ENCODE measurements around the gene TMEM51. TPM values are rescaled to one million over a fixed set of nuclear protein-coding genes. Genes with fewer than 3 reads are reported as not detected.

The TMEM51 gene
- total RNA-seq, 5 donors from 2014 or later (not counting 1 experiment from before 2014, with no cell fraction given) = 0.23 to 0.26 TPM; not detected in 3

DNA sequence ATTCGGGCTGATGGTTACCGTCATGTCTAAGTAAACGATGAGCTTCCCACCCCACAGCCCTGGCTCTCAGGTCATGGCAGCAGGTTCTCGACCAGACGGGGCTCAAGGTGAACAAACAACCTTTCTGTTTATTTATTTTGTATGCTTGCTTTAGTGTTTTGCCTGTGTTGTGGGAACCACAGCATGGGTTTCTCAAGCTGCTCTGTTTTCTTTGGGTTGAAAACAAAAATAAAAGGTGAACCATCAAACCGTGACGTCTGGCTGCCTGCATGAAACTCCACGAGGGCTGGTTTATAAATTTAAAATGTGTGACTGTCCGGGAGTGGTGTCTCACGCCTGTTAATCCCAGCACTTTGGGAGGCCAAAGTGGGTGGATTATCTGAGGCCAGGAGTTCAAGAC is 28.0 kb downstream of the TMEM51 start:
- peaks cover 40 to 41% of the 10 kb centered on the region in 2 donors for H3K27me3 Mint-ChIP-seq
- CTCF ChIA-PET = no interaction called here
- H3K9me3 ChIP-seq = no peaks in the 10 kb centered on the region
- H3K4me1 ChIP-seq (ENCODE audit: control insufficient read depth in 1 of 2, extremely low read depth in 1 of 2, insufficient read depth in 2 of 2, low read length in 2 of 2) = no peaks in the 10 kb centered on the region
- no peaks in the 10 kb centered on the region for H3K36me3 ChIP-seq (ENCODE audit: control insufficient read depth in 2 of 2, extremely low read depth in 1 of 2, insufficient read depth in 1 of 2, low read length in 1 of 2)
- H3K36me3 Mint-ChIP-seq = no peaks in the 10 kb centered on the region
- ATAC-seq (replicated peaks in 1 of 4) (no peak), DNase-seq (no peak)
- no peak overlapping the region for H3K27ac ChIP-seq (ENCODE audit: low read length)
- H3K27ac Mint-ChIP-seq = no peak overlapping the region
- WGBS (ENCODE audit: insufficient coverage) = 80% methylated on average over 7 of the region's 10 CpGs
- POLR2A ChIA-PET = no interaction called here
- no peak overlapping the region for H3K4me3 ChIP-seq (ENCODE audit: control insufficient read depth in 1 of 2, extremely low read depth in 1 of 2, low read length in 1 of 2)
- H3K9me3 Mint-ChIP-seq = no peaks in the 10 kb centered on the region
- H3K27me3 ChIP-seq (replicated peaks in 1 of 2; ENCODE audit: control insufficient read depth in 2 of 2, extremely low read depth in 1 of 2, insufficient read depth in 2 of 2, low read length in 1 of 2) = peaks cover 0 to 39% of the 10 kb centered on the region in 2 experiments
- no peaks in the 10 kb centered on the region for H3K4me1 Mint-ChIP-seq
- H3K4me3 Mint-ChIP-seq = no peak overlapping the region

DNA sequence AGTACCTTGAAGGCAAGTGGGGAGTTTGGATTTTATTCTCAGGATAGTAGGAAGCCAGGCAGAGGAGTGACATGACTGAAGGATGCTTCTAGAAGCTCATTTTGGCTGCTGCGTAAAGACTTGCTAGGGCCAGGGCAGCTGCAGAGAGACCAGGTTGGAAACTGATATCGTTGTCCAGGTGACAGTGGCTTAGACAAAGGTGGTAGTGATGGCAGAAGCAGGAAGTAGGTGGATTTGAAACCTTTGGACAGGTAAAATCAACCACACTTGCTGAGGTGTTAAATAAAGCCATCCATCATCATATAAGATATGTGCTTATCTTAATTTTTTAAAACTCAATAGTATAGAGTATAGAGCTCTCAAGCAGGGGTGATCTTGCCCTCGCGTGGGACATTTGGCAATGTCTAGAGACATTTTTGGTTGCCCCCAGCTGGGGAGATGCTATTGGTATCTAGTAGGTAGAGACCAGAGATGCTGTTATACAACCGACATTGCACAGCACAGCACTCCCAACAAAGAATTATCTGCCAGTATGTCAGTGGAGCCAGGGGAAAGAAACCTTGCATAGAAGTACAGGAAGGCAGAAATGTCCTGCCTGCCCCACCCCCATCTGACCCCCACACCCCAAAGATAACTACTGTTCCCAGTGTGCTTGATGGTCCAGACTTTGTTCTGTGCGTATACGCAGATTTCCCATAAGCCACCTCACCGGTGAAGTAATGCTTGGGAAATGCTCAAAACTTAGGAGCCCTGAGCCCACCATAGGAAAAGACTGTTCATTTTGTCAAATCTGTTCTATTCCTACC is 31.1 kb downstream of the TMEM51 start:
- DNase-seq (no peak), ATAC-seq (replicated peaks in 1 of 4) (no peak)
- H3K9me3 ChIP-seq = no peaks in the 10 kb centered on the region
- no peak overlapping the region for H3K4me3 ChIP-seq (ENCODE audit: control insufficient read depth in 1 of 2, extremely low read depth in 1 of 2, low read length in 1 of 2)
- ChIA-PET CTCF (no interaction called here), POLR2A (no interaction called here)
- Mint-ChIP-seq H3K4me3 (no peak overlapping the region), H3K9me3 (no peaks in the 10 kb centered on the region), H3K27ac (no peak overlapping the region), H3K36me3 (no peaks in the 10 kb centered on the region), H3K27me3 (peaks cover 24 to 30% of the 10 kb centered on the region in 2 donors), H3K4me1 (no peaks in the 10 kb centered on the region)
- peaks cover 0 to 28% of the 10 kb centered on the region in 2 experiments for H3K27me3 ChIP-seq (replicated peaks in 1 of 2; ENCODE audit: control insufficient read depth in 2 of 2, extremely low read depth in 1 of 2, insufficient read depth in 2 of 2, low read length in 1 of 2)
- H3K36me3 ChIP-seq (ENCODE audit: control insufficient read depth in 2 of 2, extremely low read depth in 1 of 2, insufficient read depth in 1 of 2, low read length in 1 of 2) = no peaks in the 10 kb centered on the region
- H3K4me1 ChIP-seq (ENCODE audit: control insufficient read depth in 1 of 2, extremely low read depth in 1 of 2, insufficient read depth in 2 of 2, low read length in 2 of 2) = no peaks in the 10 kb centered on the region
- 62% methylated on average over 3 of the region's 8 CpGs for WGBS (ENCODE audit: insufficient coverage)
- H3K27ac ChIP-seq (ENCODE audit: low read length) = no peak overlapping the region

DNA sequence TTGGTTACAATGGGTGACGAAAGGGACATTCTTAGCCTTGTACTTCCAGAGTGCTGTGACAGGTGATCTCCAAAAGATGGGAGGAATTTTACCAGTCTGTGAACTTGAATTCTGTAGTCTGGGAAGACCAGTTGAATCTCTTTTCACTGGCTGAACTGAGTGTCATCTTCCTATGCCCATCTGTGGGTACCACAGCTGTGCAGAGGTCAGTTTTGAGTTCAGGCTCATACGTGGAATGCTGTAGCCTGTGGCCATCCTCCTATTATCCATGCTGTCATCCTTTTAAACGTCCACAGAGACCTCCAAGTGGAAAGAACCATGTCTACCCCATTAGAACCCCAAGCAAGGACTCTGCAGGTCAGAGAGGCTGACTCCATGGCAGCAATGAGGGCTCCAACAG is 32.1 kb downstream of the TMEM51 start:
- H3K9me3 ChIP-seq = no peaks in the 10 kb centered on the region
- H3K4me1 ChIP-seq (ENCODE audit: control insufficient read depth in 1 of 2, extremely low read depth in 1 of 2, insufficient read depth in 2 of 2, low read length in 2 of 2) = no peaks in the 10 kb centered on the region
- no peak overlapping the region for H3K27ac Mint-ChIP-seq
- H3K9me3 Mint-ChIP-seq = no peaks in the 10 kb centered on the region
- H3K36me3 Mint-ChIP-seq = no peaks in the 10 kb centered on the region
- ATAC-seq (replicated peaks in 1 of 4) (no peak), DNase-seq (no peak)
- WGBS (ENCODE audit: insufficient coverage) = 17% methylated on average over 3 of the region's 3 CpGs
- no peak overlapping the region for H3K4me3 Mint-ChIP-seq
- H3K36me3 ChIP-seq (ENCODE audit: control insufficient read depth in 2 of 2, extremely low read depth in 1 of 2, insufficient read depth in 1 of 2, low read length in 1 of 2) = no peaks in the 10 kb centered on the region
- H3K27ac ChIP-seq (ENCODE audit: low read length) = no peak overlapping the region
- peaks cover 24 to 30% of the 10 kb centered on the region in 2 donors for H3K27me3 Mint-ChIP-seq
- peaks cover 0 to 26% of the 10 kb centered on the region in 2 experiments for H3K27me3 ChIP-seq (replicated peaks in 1 of 2; ENCODE audit: control insufficient read depth in 2 of 2, extremely low read depth in 1 of 2, insufficient read depth in 2 of 2, low read length in 1 of 2)
- no peaks in the 10 kb centered on the region for H3K4me1 Mint-ChIP-seq
- POLR2A ChIA-PET = no interaction called here
- CTCF ChIA-PET = no interaction called here
- H3K4me3 ChIP-seq (ENCODE audit: control insufficient read depth in 1 of 2, extremely low read depth in 1 of 2, low read length in 1 of 2) = no peak overlapping the region

DNA sequence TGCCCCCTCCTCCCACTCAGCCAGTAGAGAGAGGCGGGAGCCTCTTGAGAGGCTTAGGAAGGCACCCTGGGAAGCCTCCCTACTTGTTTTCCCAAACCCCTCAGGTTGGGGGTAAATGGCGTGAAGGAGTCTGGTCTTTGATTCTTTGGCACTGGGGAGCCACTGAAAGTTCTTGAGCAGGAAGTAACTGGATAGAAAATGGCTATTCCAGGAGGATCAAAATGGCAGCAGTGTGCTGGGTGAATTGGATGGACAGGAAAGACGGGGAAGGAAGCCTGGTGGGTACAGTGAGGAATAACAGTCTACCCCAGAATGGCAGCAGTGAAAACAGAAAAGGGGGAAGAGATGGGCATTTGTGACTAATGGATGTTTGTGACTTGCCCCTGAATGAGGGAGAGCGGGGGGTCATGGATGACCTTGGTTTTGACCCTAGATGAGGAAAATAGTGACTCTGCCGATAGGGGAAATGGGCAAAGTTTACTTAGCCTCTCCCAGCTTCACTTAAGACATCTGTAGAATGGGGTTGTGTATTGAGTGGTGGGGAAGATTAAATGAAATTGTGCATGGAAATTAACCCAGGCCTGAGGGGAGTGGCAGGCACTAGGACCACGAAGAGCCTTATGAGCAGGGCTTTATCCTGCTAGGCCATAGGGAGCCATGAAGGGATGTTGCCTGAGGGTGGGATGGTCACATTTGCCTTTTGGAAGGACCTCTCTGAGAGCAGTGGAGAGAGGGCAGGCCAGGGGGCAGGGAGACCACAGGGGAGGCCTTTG is 32.7 kb downstream of the TMEM51 start:
- no peak for ATAC-seq (replicated peaks in 1 of 4)
- 62% methylated on average over 4 of the region's 6 CpGs for WGBS (ENCODE audit: insufficient coverage)
- Mint-ChIP-seq H3K4me1 (no peaks in the 10 kb centered on the region), H3K27ac (no peak overlapping the region), H3K9me3 (no peaks in the 10 kb centered on the region), H3K36me3 (no peaks in the 10 kb centered on the region), H3K27me3 (peaks cover 24 to 26% of the 10 kb centered on the region in 2 donors), H3K4me3 (no peak overlapping the region)
- Histone ChIP-seq H3K27me3 (replicated peaks in 1 of 2; ENCODE audit: control insufficient read depth in 2 of 2, extremely low read depth in 1 of 2, insufficient read depth in 2 of 2, low read length in 1 of 2) (peaks cover 0 to 26% of the 10 kb centered on the region in 2 experiments), H3K4me3 (ENCODE audit: control insufficient read depth in 1 of 2, extremely low read depth in 1 of 2, low read length in 1 of 2) (no peak overlapping the region), H3K4me1 (ENCODE audit: control insufficient read depth in 1 of 2, extremely low read depth in 1 of 2, insufficient read depth in 2 of 2, low read length in 2 of 2) (no peaks in the 10 kb centered on the region), H3K36me3 (ENCODE audit: control insufficient read depth in 2 of 2, extremely low read depth in 1 of 2, insufficient read depth in 1 of 2, low read length in 1 of 2) (no peaks in the 10 kb centered on the region), H3K27ac (ENCODE audit: low read length) (no peak overlapping the region), H3K9me3 (no peaks in the 10 kb centered on the region)
- ChIA-PET CTCF (no interaction called here), POLR2A (no interaction called here)
- no peak for DNase-seq

DNA sequence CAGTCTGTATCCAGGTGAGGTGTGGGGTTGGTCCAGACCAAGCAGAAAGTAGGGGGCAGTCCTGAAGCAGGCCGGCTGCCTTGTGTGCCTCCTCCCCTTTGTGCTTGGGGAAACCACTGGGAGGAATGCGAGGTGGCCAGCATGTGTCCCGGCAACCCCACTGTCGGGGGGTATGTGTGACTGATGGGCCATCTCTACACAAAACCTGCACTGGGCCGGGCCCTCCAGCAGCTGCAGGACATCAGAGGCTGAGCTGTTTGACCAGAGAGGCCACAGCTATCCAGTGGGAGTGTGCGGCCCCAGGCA is 33.3 kb downstream of the TMEM51 start:
- ChIA-PET CTCF (no interaction called here), POLR2A (no interaction called here)
- peaks cover 0 to 26% of the 10 kb centered on the region in 2 experiments for H3K27me3 ChIP-seq (replicated peaks in 1 of 2; ENCODE audit: control insufficient read depth in 2 of 2, extremely low read depth in 1 of 2, insufficient read depth in 2 of 2, low read length in 1 of 2)
- H3K4me3 Mint-ChIP-seq = no peak overlapping the region
- H3K4me1 ChIP-seq (ENCODE audit: control insufficient read depth in 1 of 2, extremely low read depth in 1 of 2, insufficient read depth in 2 of 2, low read length in 2 of 2) = no peaks in the 10 kb centered on the region
- no peaks in the 10 kb centered on the region for H3K9me3 Mint-ChIP-seq
- H3K4me3 ChIP-seq (ENCODE audit: control insufficient read depth in 1 of 2, extremely low read depth in 1 of 2, low read length in 1 of 2) = no peak overlapping the region
- H3K4me1 Mint-ChIP-seq = no peaks in the 10 kb centered on the region
- DNase-seq (no peak), ATAC-seq (replicated peaks in 1 of 4) (no peak)
- 30% methylated on average over 2 of the region's 6 CpGs for WGBS (ENCODE audit: insufficient coverage)
- no peak overlapping the region for H3K27ac ChIP-seq (ENCODE audit: low read length)
- H3K27ac Mint-ChIP-seq = no peak overlapping the region
- H3K36me3 Mint-ChIP-seq = no peaks in the 10 kb centered on the region
- H3K36me3 ChIP-seq (ENCODE audit: control insufficient read depth in 2 of 2, extremely low read depth in 1 of 2, insufficient read depth in 1 of 2, low read length in 1 of 2) = no peaks in the 10 kb centered on the region
- peaks cover 24 to 27% of the 10 kb centered on the region in 2 donors for H3K27me3 Mint-ChIP-seq
- no peaks in the 10 kb centered on the region for H3K9me3 ChIP-seq

DNA sequence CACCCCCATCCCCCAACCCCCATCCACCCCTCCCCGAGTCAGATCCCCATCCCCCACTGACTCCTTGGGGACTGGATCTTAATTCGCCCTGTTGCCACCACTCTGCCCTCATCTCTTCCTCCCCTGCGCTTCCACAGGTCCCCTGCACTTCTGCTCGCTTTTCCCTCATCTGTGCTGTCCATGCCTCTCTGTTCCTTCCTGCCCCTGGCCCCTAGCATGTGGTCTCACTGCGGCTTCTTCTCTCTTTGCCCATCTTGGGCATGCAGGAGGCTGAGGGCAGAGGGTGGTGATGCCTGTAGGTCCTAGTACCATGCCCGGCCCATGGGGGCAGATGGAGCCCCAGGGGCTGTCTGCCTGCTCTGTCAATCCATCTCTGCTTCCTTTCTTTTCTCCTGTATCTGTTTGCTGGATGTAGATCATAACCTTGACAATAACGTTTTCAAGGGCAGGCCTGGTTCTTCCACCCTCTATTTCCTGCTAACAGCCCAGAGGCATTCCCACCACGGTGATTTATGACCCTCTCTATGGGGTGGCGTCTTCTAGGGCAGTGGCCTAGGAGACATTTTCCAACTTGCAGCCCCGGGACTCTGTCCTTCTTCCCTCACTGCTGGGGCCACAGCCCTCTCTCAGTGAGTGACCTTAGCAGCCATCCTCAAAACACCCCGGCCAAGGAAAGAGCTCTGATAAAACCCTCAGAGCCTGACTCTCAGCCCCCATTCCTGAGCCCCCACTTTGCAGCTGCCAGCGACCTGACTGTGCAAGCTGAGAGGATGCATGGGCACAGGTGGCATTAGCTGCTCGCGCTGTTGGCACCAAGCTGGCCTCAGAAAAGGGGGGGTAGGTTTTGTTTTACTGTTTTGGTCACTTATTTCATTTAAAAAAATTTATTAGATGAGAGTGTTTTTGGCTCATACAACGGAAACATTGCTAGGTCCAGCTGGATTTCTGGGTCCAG is 33.9 kb downstream of the TMEM51 start:
- H3K27ac Mint-ChIP-seq = no peak overlapping the region
- Histone ChIP-seq H3K4me3 (ENCODE audit: control insufficient read depth in 1 of 2, extremely low read depth in 1 of 2, low read length in 1 of 2) (no peak overlapping the region), H3K4me1 (ENCODE audit: control insufficient read depth in 1 of 2, extremely low read depth in 1 of 2, insufficient read depth in 2 of 2, low read length in 2 of 2) (no peaks in the 10 kb centered on the region), H3K27me3 (replicated peaks in 1 of 2; ENCODE audit: control insufficient read depth in 2 of 2, extremely low read depth in 1 of 2, insufficient read depth in 2 of 2, low read length in 1 of 2) (peaks cover 0 to 24% of the 10 kb centered on the region in 2 experiments), H3K9me3 (no peaks in the 10 kb centered on the region), H3K36me3 (ENCODE audit: control insufficient read depth in 2 of 2, extremely low read depth in 1 of 2, insufficient read depth in 1 of 2, low read length in 1 of 2) (no peaks in the 10 kb centered on the region), H3K27ac (ENCODE audit: low read length) (no peak overlapping the region)
- ATAC-seq (replicated peaks in 1 of 4) = no peak
- H3K36me3 Mint-ChIP-seq = no peaks in the 10 kb centered on the region
- peaks cover 20 to 31% of the 10 kb centered on the region in 2 donors for H3K27me3 Mint-ChIP-seq
- CTCF ChIA-PET = no interaction called here
- H3K4me3 Mint-ChIP-seq = no peak overlapping the region
- no peaks in the 10 kb centered on the region for H3K4me1 Mint-ChIP-seq
- DNase-seq = no peak
- H3K9me3 Mint-ChIP-seq = no peaks in the 10 kb centered on the region
- POLR2A ChIA-PET = no interaction called here
- 58% methylated on average over 6 of the region's 15 CpGs for WGBS (ENCODE audit: insufficient coverage)

Data from T-cell (primary cell).